Cardiac muscle cell (in vitro differentiated cells and primary cell): ENCODE measurements around the gene ZNF443. TPM values are rescaled to one million over a fixed set of nuclear protein-coding genes. Genes with fewer than 3 reads are reported as not detected.
"Not testable (repeated sequence)": the region's sequence is repeated elsewhere in the genome, so short reads cannot be mapped to it uniquely, and the experiment has no call there.

Source experiments
- DNase-seq, 2 donors: peaks; one replicate each; pipeline versions ENCODE4 v3.0.0 to v3.0.0-alpha.2; 2010 to 2017; ENCODE audit warnings: low read depth in 1 of 2, low spot score in 1 of 2
- H3K27ac ChIP-seq: fragments of 200-600 bp; sonication (generic); 2 replicates; pipeline ENCODE4 v1.5.1; 2016
- H3K27me3 ChIP-seq: fragments of 200-600 bp; sonication (generic); 2 replicates; pipeline ENCODE4 v1.6.0; 2016; ENCODE audit warnings: control low read depth
- H3K36me3 ChIP-seq: fragments of 200-600 bp; sonication (generic); 2 replicates; pipeline ENCODE4 v1.5.1; 2016; ENCODE audit warnings: control low read depth
- H3K4me1 ChIP-seq: fragments of 200-600 bp; sonication (generic); 2 replicates; pipeline ENCODE4 v1.8.1; 2017; ENCODE audit warnings: low read depth, mild to moderate bottlenecking, mixed run types
- H3K4me3 ChIP-seq: fragments of 200-600 bp; sonication (generic); 2 replicates; pipeline ENCODE4 v1.5.1; 2016; ENCODE audit warnings: mild to moderate bottlenecking
- H3K9me3 ChIP-seq: fragments of 200-600 bp; sonication (generic); 2 replicates; pipeline ENCODE4 v1.5.1; 2017; ENCODE audit warnings: low read depth, mild to moderate bottlenecking, control low read depth
- polyA plus RNA-seq: library from polyadenylated mRNA; unstranded; fragments of >200 nt; fragmentation: Nextera tagmentation; extraction: Ambion mirVana; gene quantifications from 2 replicates; pipeline ENCODE4 v1.2.1, GENCODE V29; 2016
- total RNA-seq: library from RNA; depleted of rRNA; stranded (reverse); fragments of >200 nt; gene quantifications from 2 replicates; pipeline ENCODE4 v1.2.3, GENCODE V29; 2016
- TF ChIP-seq, protein P1 (sequence below): IDR thresholded peaks from 2 replicates; pipeline ENCODE4 v1.5.1; 2012; ENCODE audit warnings: low read depth, mild to moderate bottlenecking, low read length

Gene ZNF443
- total RNA-seq (3.0 and 4.1 TPM in 2 replicates), polyA plus RNA-seq (3.8 and 4.1 TPM in 2 replicates)

GRCh38 chr19:12440541-12441316, at the start of gene ZNF443:
ZNF443 (minus strand) TSS chr19:12441021; CDS start chr19:12440914, 107 bp downstream.
- Histone ChIP-seq H3K4me1 (no peaks in the 10 kb centered on the region), H3K4me3 (peak within 1 kb of the TSS; percentile 91), H3K9me3 (no peaks in the 10 kb centered on the region), H3K27ac (peak within 1 kb of the TSS; percentile 88), H3K27me3 (no peaks in the 10 kb centered on the region), H3K36me3 (no peaks in the 10 kb centered on the region)
- TF ChIP-seq, protein P1, sequence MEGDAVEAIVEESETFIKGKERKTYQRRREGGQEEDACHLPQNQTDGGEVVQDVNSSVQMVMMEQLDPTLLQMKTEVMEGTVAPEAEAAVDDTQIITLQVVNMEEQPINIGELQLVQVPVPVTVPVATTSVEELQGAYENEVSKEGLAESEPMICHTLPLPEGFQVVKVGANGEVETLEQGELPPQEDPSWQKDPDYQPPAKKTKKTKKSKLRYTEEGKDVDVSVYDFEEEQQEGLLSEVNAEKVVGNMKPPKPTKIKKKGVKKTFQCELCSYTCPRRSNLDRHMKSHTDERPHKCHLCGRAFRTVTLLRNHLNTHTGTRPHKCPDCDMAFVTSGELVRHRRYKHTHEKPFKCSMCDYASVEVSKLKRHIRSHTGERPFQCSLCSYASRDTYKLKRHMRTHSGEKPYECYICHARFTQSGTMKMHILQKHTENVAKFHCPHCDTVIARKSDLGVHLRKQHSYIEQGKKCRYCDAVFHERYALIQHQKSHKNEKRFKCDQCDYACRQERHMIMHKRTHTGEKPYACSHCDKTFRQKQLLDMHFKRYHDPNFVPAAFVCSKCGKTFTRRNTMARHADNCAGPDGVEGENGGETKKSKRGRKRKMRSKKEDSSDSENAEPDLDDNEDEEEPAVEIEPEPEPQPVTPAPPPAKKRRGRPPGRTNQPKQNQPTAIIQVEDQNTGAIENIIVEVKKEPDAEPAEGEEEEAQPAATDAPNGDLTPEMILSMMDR: peak; percentile 12
- peak; percentile 98 for DNase-seq

DNA sequence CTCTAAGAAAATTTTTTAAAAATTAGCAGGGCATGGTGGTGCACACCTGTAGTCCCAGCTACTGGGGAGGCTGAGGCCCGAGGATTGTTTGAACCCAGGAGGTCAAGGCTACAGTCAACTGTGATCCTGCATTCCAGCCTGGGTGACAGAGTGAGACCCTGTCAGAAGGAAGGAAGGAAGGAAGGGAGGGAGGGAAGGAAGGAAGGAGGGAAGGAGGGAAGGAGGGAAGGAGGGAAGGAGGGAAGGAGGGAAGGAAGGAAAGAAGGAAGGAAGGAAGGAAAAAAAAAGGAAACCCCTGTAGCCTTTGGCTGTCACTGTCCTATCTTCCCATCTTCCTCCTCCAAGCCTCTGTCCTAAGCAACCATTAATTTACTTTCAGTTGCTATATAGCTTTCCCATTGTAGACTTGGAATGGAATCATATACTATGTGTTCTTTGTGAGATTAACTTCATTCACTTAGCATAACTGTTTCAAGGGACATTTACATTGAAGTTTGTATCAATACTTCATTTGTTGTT, 45.5 kb upstream of the ZNF443 start:
- DNase-seq, H3K9me3 ChIP-seq, H3K4me3 ChIP-seq, H3K36me3 ChIP-seq, H3K27ac ChIP-seq, H3K27me3 ChIP-seq: not testable (repeated sequence)
- peaks cover 16% of the 10 kb centered on the region for H3K4me1 ChIP-seq

GRCh38 chr19:12485571-12485970, 44.8 kb upstream of the ZNF443 start:
- no peak overlapping the region for H3K4me3 ChIP-seq
- TF ChIP-seq, protein P1: no peak
- no peak overlapping the region for H3K27ac ChIP-seq

DNA sequence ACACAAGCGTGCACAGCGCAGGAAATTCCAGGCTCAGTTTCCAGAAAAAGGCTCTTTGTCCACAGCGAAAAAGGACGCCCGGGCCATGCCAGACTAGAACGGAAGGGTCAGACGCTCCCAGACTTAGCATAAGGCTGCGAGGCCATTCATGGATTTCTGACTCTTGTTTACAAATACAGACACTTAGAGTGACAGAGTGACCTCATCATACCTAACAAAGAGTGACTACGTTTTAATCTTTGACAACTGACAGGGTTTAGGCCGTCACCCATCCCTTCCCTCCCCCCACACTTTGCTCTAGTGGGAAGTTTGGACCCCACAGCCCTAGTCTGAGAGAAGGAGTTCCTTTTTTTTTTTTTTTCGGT, 44.2 kb upstream of the ZNF443 start:
- peaks cover 16% of the 10 kb centered on the region for H3K4me1 ChIP-seq
- H3K4me3 ChIP-seq: peak overlapping the region; percentile 58
- H3K27ac ChIP-seq: peak overlapping the region; percentile 57
- no peaks in the 10 kb centered on the region for H3K9me3 ChIP-seq
- H3K27me3 ChIP-seq: no peaks in the 10 kb centered on the region
- no peaks in the 10 kb centered on the region for H3K36me3 ChIP-seq
- TF ChIP-seq, protein P1: no peak
- no peak for DNase-seq

More at GRCh38 chr19:12485571-12485970, 44.8 kb upstream of the ZNF443 start:
- H3K4me1 ChIP-seq: peaks cover 16% of the 10 kb centered on the region
- H3K27me3 ChIP-seq: no peaks in the 10 kb centered on the region
- no peaks in the 10 kb centered on the region for H3K9me3 ChIP-seq
- DNase-seq: no peak
- no peaks in the 10 kb centered on the region for H3K36me3 ChIP-seq

DNA sequence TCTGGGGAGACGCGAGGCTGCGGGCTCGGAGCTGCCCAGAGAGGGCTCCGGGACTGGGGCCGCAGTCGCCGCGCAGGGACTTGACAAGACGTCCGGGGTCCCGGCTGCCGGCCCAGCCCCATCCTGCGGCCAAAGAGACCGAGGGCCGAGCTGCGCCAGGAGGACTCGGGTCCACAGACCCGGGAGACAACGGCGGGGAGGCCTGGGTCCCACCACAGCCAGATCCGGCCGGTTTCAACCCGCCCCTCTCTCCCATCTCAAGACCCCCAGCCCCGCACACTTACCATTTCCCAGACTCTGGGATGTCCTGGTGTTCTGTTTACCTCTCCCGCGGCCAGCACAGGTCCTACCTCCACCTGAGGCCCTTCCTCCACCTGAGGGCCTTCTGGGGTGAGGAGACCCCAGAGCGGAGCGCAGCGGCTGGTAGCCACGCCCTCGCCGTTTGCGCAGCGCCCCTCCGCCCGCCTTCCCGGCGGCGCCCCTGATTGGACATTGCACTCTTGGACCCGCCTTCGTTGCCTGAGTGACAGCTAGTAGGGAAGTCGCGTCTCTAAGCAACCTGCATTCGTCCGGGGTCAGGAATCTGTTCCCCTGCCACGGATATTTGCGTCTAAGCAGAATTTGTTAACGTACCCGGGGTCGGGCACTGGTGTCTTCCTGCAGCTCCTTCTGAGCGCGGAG, 43.7 kb upstream of the ZNF443 start, which contains the start of gene ZNF709:
Gene ZNF709 (minus strand): TSS at position 446 of the 681 bp plus-strand sequence. CDS start 159 bp downstream, at position 287.
- TF ChIP-seq, protein P1: no peak
- Histone ChIP-seq H3K4me1 (peaks cover 16% of the 10 kb centered on the region), H3K9me3 (no peaks in the 10 kb centered on the region), H3K27me3 (no peaks in the 10 kb centered on the region), H3K4me3 (peak within 1 kb of the TSS; percentile 58), H3K36me3 (no peaks in the 10 kb centered on the region), H3K27ac (peak within 1 kb of the TSS; percentile 75)
- DNase-seq: peak; percentile 88 to 95

DNA sequence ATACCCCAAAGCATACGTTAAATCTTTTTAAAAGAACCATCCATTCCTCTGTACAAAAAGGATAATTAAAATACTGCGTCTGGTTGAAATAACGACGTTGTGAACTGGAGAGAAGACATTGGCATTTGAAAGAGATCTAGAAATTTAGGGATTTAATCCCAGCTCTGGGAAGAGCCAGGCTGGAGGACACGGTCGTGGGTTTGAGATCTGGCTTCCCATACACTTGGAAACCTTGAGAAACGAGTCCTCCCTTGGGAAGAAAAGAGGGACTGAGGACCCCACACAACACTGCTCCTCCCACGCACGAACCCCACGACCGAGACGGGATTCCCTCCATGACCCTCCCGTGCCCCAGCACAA, 43.2 kb upstream of the ZNF443 start:
- TF ChIP-seq, protein P1: no peak
- H3K4me1 ChIP-seq: peaks cover 16% of the 10 kb centered on the region
- no peaks in the 10 kb centered on the region for H3K27me3 ChIP-seq
- H3K4me3 ChIP-seq: peak overlapping the region; percentile 58
- DNase-seq: no peak
- H3K9me3 ChIP-seq: no peaks in the 10 kb centered on the region
- peak overlapping the region; percentile 75 for H3K27ac ChIP-seq
- no peaks in the 10 kb centered on the region for H3K36me3 ChIP-seq
